ENCODE data around the gene C1orf50.

The C1orf50 gene

GRCh38 chr1:42774928-42775526 lies 8.0 kb downstream of the C1orf50 start:
- H3K36me3 ChIP-seq: peaks cover 66% of the 10 kb centered on the region

GRCh38 chr1:42776502-42776901 lies 9.5 kb downstream of the C1orf50 start:
- Histone ChIP-seq H3K4me3 (ENCODE audit: low read depth in 1 of 2, low read length in 1 of 2) (no peak overlapping the region), H3K27ac (no peak overlapping the region), H3K4me1 (ENCODE audit: control insufficient read depth in 1 of 2, insufficient read depth in 1 of 2, low read depth in 1 of 2, low read length in 1 of 2) (no peaks in the 10 kb centered on the region), H3K36me3 (peaks cover 73% of the 10 kb centered on the region), H3K27me3 (no peaks in the 10 kb centered on the region), H3K9me3 (no peaks in the 10 kb centered on the region)
- no peak for TF ChIP-seq CTCF (IDR thresholded peaks at IDR 0.05)

More at GRCh38 chr1:42774928-42775526, 8.0 kb downstream of the C1orf50 start:
- H3K9me3 ChIP-seq: no peaks in the 10 kb centered on the region
- no peaks in the 10 kb centered on the region for H3K4me1 ChIP-seq (ENCODE audit: control insufficient read depth in 1 of 2, insufficient read depth in 1 of 2, low read depth in 1 of 2, low read length in 1 of 2)
- no peak for TF ChIP-seq CTCF (IDR thresholded peaks at IDR 0.05)
- no peaks in the 10 kb centered on the region for H3K27me3 ChIP-seq
- H3K4me3 ChIP-seq (ENCODE audit: low read depth in 1 of 2, low read length in 1 of 2): no peak overlapping the region
- H3K27ac ChIP-seq: no peak overlapping the region

GRCh38 chr1:42777852-42778251 lies 10.8 kb downstream of the C1orf50 start:
- Histone ChIP-seq H3K36me3 (peaks cover 85% of the 10 kb centered on the region), H3K27me3 (no peaks in the 10 kb centered on the region), H3K27ac (no peak overlapping the region), H3K9me3 (no peaks in the 10 kb centered on the region), H3K4me3 (ENCODE audit: low read depth in 1 of 2, low read length in 1 of 2) (no peak overlapping the region), H3K4me1 (ENCODE audit: control insufficient read depth in 1 of 2, insufficient read depth in 1 of 2, low read depth in 1 of 2, low read length in 1 of 2) (no peaks in the 10 kb centered on the region)
- peak; percentile 44 for TF ChIP-seq CTCF (IDR thresholded peaks at IDR 0.05)

GRCh38 chr1:42779725-42780124 lies 12.7 kb downstream of the C1orf50 start:
- Histone ChIP-seq H3K9me3 (no peaks in the 10 kb centered on the region), H3K27ac (no peak overlapping the region), H3K4me1 (ENCODE audit: control insufficient read depth in 1 of 2, insufficient read depth in 1 of 2, low read depth in 1 of 2, low read length in 1 of 2) (peaks cover 0 to under 1% of the 10 kb centered on the region in 2 experiments), H3K36me3 (peaks cover 79% of the 10 kb centered on the region), H3K4me3 (ENCODE audit: low read depth in 1 of 2, low read length in 1 of 2) (no peak overlapping the region), H3K27me3 (peaks cover 10% of the 10 kb centered on the region)
- no peak for TF ChIP-seq CTCF (IDR thresholded peaks at IDR 0.05)

GRCh38 chr1:42780176-42780575 lies 13.1 kb downstream of the C1orf50 start:
- peaks cover 14% of the 10 kb centered on the region for H3K27me3 ChIP-seq
- peaks cover 75% of the 10 kb centered on the region for H3K36me3 ChIP-seq
- TF ChIP-seq CTCF (IDR thresholded peaks at IDR 0.05): no peak
- peaks cover 2 to 5% of the 10 kb centered on the region in 2 experiments for H3K4me1 ChIP-seq (ENCODE audit: control insufficient read depth in 1 of 2, insufficient read depth in 1 of 2, low read depth in 1 of 2, low read length in 1 of 2)
- H3K9me3 ChIP-seq: no peaks in the 10 kb centered on the region
- no peak overlapping the region for H3K4me3 ChIP-seq (ENCODE audit: low read depth in 1 of 2, low read length in 1 of 2)
- H3K27ac ChIP-seq: no peak overlapping the region

Measured in neutrophil (primary cell).